HepG2 (cell line): ENCODE results near the gene SCYGR8. TPM values are rescaled to one million over a fixed set of nuclear protein-coding genes. Genes with fewer than 3 reads are reported as not detected.

ENCODE experiments used
- BCL6 ChIP-seq: IDR thresholded peaks from 2 replicates; pipeline ENCODE4 v1.6.1; 2016; ENCODE audit warnings: missing genetic modification reagents, missing compliant biosample characterization
- CHD4 ChIP-seq: fragments of 200-600 bp; sonication (generic); IDR thresholded peaks from 2 replicates; pipeline ENCODE4 v1.7.0; 2017; ENCODE audit warnings: mild to moderate bottlenecking, low read length, borderline replicate concordance
- CREB1 ChIP-seq, 2 experiments: fragments of 450-650 bp in 1 of 2; IDR thresholded peaks; 2 replicates each; pipeline ENCODE4 v1.6.1; 2016 to 2017; ENCODE audit warnings: control low read depth in 1 of 2, mild to moderate bottlenecking in 1 of 2, missing compliant biosample characterization in 1 of 2, missing genetic modification characterization in 1 of 2
- HNRNPUL1 ChIP-seq: fragments of 200-400 bp; formaldehyde crosslinking; IDR thresholded peaks from 2 replicates; pipeline ENCODE4 v1.6.1; 2017; ENCODE audit warnings: low read depth, mild to moderate bottlenecking, low read length, moderate library complexity
- MAX ChIP-seq: IDR thresholded peaks from 2 replicates; pipeline ENCODE4 v1.6.1; 2012; ENCODE audit warnings: inconsistent platforms
- NCOA1 ChIP-seq: sonication (generic); formaldehyde crosslinking; IDR thresholded peaks from 2 replicates; pipeline ENCODE4 v1.9.0; 2021; ENCODE audit warnings: missing genetic modification reagents
- NCOR1 ChIP-seq: fragments of 200-600 bp; sonication (generic); IDR thresholded peaks from 2 replicates; pipeline ENCODE4 v1.7.0; 2017; ENCODE audit warnings: antibody characterized with exemption, low read length, borderline replicate concordance
- POGK ChIP-seq: sonication (generic); formaldehyde crosslinking; conservative IDR thresholded peaks from 2 replicates; pipeline ENCODE4 v1.8.0; 2022; ENCODE audit warnings: mild to moderate bottlenecking, moderate library complexity, missing genetic modification reagents
- RXRB ChIP-seq: IDR thresholded peaks from 2 replicates; pipeline ENCODE4 v1.6.1; 2016; ENCODE audit warnings: borderline replicate concordance, missing genetic modification reagents, missing compliant biosample characterization
- SALL2 ChIP-seq: sonication (generic); formaldehyde crosslinking; IDR thresholded peaks from 2 replicates; pipeline ENCODE4 v1.8.1; 2023; ENCODE audit warnings: mild to moderate bottlenecking, missing genetic modification reagents, inconsistent platforms
- SMYD3 ChIP-seq: sonication (generic); formaldehyde crosslinking; IDR thresholded peaks from 2 replicates; pipeline ENCODE4 v1.8.1; 2023; ENCODE audit warnings: mild to moderate bottlenecking, missing genetic modification reagents
- SOX13 ChIP-seq, 3 experiments: fragments of 450-650 bp in 1 of 3; sonication (generic) in 1 of 3; formaldehyde crosslinking in 1 of 3; IDR thresholded peaks in 2 of 3; conservative IDR thresholded peaks in 1 of 3; 2 replicates each; pipeline versions ENCODE4 v1.5.0 to v1.6.1; 2016 to 2020; ENCODE audit warnings: antibody characterized with exemption in 1 of 3, mild to moderate bottlenecking in 1 of 3, missing compliant biosample characterization in 1 of 3, missing genetic modification reagents in 1 of 3, moderate library complexity in 1 of 3
- SOX5 ChIP-seq: IDR thresholded peaks from 2 replicates; pipeline ENCODE4 v1.6.1; 2016; ENCODE audit warnings: borderline replicate concordance
- TCF12 ChIP-seq, 2 experiments: fragments of 450-650 bp in 1 of 2; sonication (generic) in 1 of 2; formaldehyde crosslinking in 1 of 2; IDR thresholded peaks; 2 replicates each; pipeline versions ENCODE4 v1.6.1 to v1.8.0; 2017 to 2022; ENCODE audit warnings: antibody characterized with exemption in 1 of 2, mild to moderate bottlenecking in 1 of 2, missing genetic modification reagents in 1 of 2, moderate library complexity in 1 of 2
- U2AF2 ChIP-seq: fragments of 200-400 bp; formaldehyde crosslinking; IDR thresholded peaks from 2 replicates; pipeline ENCODE4 v1.6.1; 2017; ENCODE audit warnings: low read depth, mild to moderate bottlenecking, low read length
- ZNF562 ChIP-seq: sonication (generic); formaldehyde crosslinking; IDR thresholded peaks from 2 replicates; pipeline ENCODE4 v1.8.0; 2022; ENCODE audit warnings: missing genetic modification reagents, borderline replicate concordance
- ZNF616 ChIP-seq: sonication (generic); formaldehyde crosslinking; IDR thresholded peaks from 2 replicates; pipeline ENCODE4 v1.5.0; 2020; ENCODE audit warnings: low read depth, mild to moderate bottlenecking, missing genetic modification reagents
- ZNF646 ChIP-seq: sonication (generic); formaldehyde crosslinking; IDR thresholded peaks from 2 replicates; pipeline ENCODE4 v1.9.0; 2021; ENCODE audit warnings: mild to moderate bottlenecking, missing genetic modification reagents
- ZNF713 ChIP-seq: sonication (generic); formaldehyde crosslinking; IDR thresholded peaks from 2 replicates; pipeline ENCODE4 v1.4.0; 2020; ENCODE audit warnings: mild to moderate bottlenecking, missing genetic modification reagents
- ZNF891 ChIP-seq: sonication (generic); formaldehyde crosslinking; IDR thresholded peaks from 2 replicates; pipeline ENCODE4 v1.5.0; 2020; ENCODE audit warnings: mild to moderate bottlenecking, missing genetic modification reagents
- polyA plus RNA-seq, 8 experiments: library from polyadenylated mRNA; depleted of rRNA in 3 of 8; stranded (reverse) in 7 of 8; unstranded in 1 of 8; fragments of >200 nt; fragmentation: Illumina TruSeq in 4 of 8; extraction: Trizol in 4 of 8; gene quantifications; 2 replicates each; pipeline versions ENCODE4 v1.2.1 to v1.2.3, GENCODE V29; 2011 to 2016; ENCODE audit warnings: low read depth in 4 of 8, missing spikeins in 1 of 8, mixed read lengths in 1 of 8; ENCODE audit not compliant: insufficient read depth in 1 of 8
- total RNA-seq, 5 experiments: library from RNA; depleted of rRNA; stranded (reverse); fragments of >200 nt; fragmentation: Illumina TruSeq; extraction: Trizol; gene quantifications; 2 replicates each; pipeline ENCODE4 v1.2.3, GENCODE V29; 2016; ENCODE audit warnings: low read depth in 1 of 5

The SCYGR8 gene
- total and polyA plus RNA-seq, 2 of the 13 experiments (the other 11 are each of a cell fraction or from before 2014, with no cell fraction given) = not detected

GRCh38 chr2:227761740-227762476 is 16.2 kb downstream of the SCYGR8 start (continued):
- no peak for TF ChIP-seq POGK (CRISPR knock-in tag)
- TF ChIP-seq SALL2 (CRISPR knock-in tag) = no peak
- TF ChIP-seq ZNF646 (CRISPR knock-in tag) = no peak
- no peak for TF ChIP-seq ZNF562 (CRISPR knock-in tag)
- no peak for TF ChIP-seq ZNF616 (CRISPR knock-in tag)
- TF ChIP-seq ZNF713 (CRISPR knock-in tag) = no peak
- TF ChIP-seq CREB1 (IDR thresholded peaks at IDR 0.05) = no peak
- TF ChIP-seq CREB1 (CRISPR knock-in tag; IDR thresholded peaks at IDR 0.05) = peak; percentile 64
- no peak for TF ChIP-seq ZNF891 (CRISPR knock-in tag)
- TF ChIP-seq NCOA1 (CRISPR knock-in tag) = no peak
- no peak for TF ChIP-seq SMYD3 (CRISPR knock-in tag)
- peak; percentile 77 for TF ChIP-seq HNRNPUL1
- peak; percentile 46; the same call in 1 of the 2 replicates for TF ChIP-seq SOX5 (CRISPR knock-in tag)
- TF ChIP-seq NCOR1 = peak; percentile 35; the same call in 1 of the 2 replicates
- TF ChIP-seq BCL6 (CRISPR knock-in tag) = peak; percentile 82
- no peak for TF ChIP-seq SOX13 (IDR thresholded peaks at IDR 0.05)
- TF ChIP-seq SOX13 (CRISPR knock-in tag; conservative IDR thresholded peaks at IDR 0.05 in 1 of 2, IDR thresholded peaks at IDR 0.05 in 1 of 2) = peak in 1 of 2 experiments; percentile 34; a peak in 1 of 4 replicates
- TF ChIP-seq TCF12 (IDR thresholded peaks at IDR 0.05) = no peak
- no peak for TF ChIP-seq TCF12 (CRISPR knock-in tag; IDR thresholded peaks at IDR 0.05)
- TF ChIP-seq U2AF2 = 0 out of 2 replicates have a peak, but pooled peaks have one; percentile 84
- 0 out of 2 replicates have a peak, but pooled peaks have one; percentile 7 for TF ChIP-seq RXRB (CRISPR knock-in tag)
- peak; percentile 53; the same call in 1 of the 2 replicates for TF ChIP-seq MAX
- TF ChIP-seq CHD4 = 0 out of 2 replicates have a peak, but pooled peaks have one; percentile 12
